HL-60/S4 (cell line): ENCODE results near the gene SLX1B.
"Not testable (repeated sequence)": the region's sequence is repeated elsewhere in the genome, so short reads cannot be mapped to it uniquely, and the experiment has no call there.

Source experiments
- in situ Hi-C: fragments of 300-500 bp; cut with MboI; formaldehyde crosslinking; loops from 2 replicates; pipeline ENCODE4 v1.14.3; 2022; ENCODE audit warnings: low sequenced_read_pairs

The SLX1B gene

GRCh38 chr16:29454269-29454668 lies at the start of gene SLX1B, which contains the start of gene BOLA2:
Gene SLX1B, plus strand, starts transcription at chr16:29454533.
Gene BOLA2, minus strand, starts transcription at chr16:29454351. Its CDS starts 98 bp downstream, at chr16:29454253.
- in situ Hi-C loops: not testable (repeated sequence)

- in situ Hi-C loops: not testable (repeated sequence)
Observed at GRCh38 chr16:29405249-29405648, 49.1 kb upstream of the SLX1B start.

GRCh38 chr16:29423587-29423986 lies 30.7 kb upstream of the SLX1B start:
- in situ Hi-C loops: not testable (repeated sequence)

DNA sequence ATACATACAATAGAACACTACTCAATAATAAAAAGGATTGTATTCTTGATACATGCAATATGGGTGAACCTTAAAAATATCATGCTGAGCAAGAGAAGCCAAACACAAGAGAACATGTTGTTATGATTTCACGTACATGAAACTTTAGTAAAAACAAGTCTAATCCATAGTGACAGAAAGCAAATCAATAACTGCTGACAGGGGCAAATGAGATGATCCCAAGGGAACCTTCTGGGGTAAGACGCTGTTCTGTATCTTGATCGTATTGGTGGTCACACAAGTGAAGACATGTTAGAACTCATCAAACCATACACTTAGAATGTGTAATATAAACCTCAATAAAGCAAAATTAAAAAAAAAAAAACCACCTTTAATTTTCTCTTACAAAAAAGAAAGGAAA lies 28.9 kb upstream of the SLX1B start:
- in situ Hi-C loops: not testable (repeated sequence)

- in situ Hi-C loops: not testable (repeated sequence)
Observed at GRCh38 chr16:29453754-29454153, 579 bp upstream of the SLX1B start.

DNA sequence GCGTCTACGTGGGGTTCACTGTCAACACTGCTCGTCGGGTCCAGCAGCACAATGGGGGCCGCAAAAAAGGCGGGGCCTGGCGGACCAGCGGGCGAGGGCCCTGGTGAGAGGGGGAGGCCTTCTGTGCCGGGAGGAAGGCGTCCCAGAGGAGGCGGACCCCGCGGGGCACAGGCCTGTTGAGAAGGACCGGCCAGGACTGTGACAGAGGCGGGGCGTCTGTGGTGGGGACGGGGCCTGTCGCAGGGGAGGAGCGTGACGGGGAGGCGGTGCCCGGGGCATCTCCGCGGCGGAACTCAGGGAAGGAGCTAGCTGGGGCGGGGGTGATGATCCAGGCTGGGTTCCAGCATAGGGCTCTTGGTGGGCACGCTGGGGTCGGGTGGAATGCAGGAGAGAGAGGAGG lies 495 bp downstream of the SLX1B start:
- in situ Hi-C loops: not testable (repeated sequence)

DNA sequence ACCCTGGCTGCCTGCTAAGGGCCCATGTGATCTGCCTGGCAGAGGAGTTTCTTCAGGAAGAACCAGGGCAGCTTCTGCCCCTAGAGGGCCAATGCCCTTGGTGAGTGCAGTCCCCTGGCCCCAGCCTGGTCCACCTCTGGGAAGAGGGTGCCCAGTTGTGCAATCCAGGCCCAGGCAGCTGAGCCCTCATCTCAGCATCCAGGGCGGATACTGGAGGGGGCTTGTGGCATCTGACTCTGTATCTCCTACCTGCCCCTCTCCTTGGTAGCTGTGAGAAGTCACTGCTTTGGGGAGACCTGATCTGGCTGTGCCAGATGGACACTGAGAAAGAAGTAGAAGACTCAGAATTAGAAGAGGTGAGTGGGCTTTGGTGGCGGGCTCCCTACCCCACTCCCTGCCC lies 3.3 kb downstream of the SLX1B start:
- in situ Hi-C loops: not testable (repeated sequence)

DNA sequence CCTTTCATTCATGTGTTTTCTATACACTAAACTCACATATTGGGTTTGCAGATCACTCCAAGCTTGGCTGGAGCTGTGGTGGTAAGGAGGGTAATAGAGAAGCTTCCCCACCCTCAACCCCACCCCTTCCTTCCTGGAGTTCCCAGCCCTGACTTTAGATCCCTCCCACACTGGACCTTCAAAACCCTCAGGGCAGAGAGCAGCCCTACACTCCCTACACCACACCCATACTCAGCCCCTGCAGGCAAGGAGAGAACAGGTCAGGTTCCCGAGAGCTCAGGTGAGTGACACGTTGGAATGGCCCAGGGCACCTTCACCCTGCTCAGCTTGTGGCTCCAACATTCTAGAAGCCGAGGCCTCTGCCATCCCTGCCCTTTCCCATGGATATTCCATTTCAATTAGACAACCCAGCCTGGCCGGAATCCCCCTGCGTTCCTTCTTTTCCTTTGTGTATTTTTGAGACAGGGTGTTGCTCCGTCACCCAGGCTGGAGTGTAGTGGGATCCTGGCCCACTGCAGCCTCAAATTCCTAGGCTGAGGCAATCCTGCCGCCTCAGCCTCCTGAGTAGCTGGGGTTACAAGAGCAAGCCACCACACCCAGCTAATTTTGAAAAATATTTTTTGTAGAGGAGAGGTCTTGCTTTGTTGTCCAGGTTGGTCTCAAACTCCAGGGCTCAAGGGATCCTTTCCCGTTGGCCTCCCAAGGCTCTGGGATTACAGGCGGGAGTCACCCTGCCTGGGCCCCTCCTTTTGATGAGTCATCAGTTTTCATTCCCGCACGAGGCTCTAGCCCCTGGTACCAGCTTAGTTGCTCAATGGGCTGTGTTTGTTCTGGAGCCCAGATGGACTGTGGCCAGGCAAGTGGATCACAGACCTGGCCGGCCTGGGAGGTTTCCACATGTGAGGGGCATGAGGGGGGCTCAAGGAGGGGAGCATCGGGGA lies 5.6 kb downstream of the SLX1B start, which contains the start of gene SULT1A4:
Gene SULT1A4 (plus strand): TSS at position 208 of the 941 bp plus-strand sequence. CDS start 1,473 bp downstream, outside the sequence.
- in situ Hi-C loops: not testable (repeated sequence)

DNA sequence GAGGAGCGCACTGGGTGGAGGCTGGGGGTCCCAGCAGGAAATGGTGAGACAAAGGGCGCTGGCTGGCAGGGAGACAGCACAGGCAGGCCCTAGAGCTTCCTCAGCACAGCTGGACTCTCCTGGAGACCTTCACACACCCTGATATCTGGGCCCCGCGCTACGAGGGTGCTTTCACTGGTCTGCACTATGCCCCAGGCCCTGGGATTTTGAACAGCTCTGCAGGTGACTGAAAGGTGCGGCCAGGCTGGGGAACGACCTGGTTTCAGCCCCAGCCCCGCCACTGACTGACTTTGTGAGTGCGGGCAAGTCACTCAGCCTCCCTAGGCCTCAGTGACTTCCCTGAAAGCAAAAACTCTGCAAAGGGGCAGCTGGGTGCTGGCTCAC lies 6.3 kb downstream of the SLX1B start:
- in situ Hi-C loops: not testable (repeated sequence)

GRCh38 chr16:29465985-29466824 lies 11.9 kb downstream of the SLX1B start:
- in situ Hi-C loops: not testable (repeated sequence)

DNA sequence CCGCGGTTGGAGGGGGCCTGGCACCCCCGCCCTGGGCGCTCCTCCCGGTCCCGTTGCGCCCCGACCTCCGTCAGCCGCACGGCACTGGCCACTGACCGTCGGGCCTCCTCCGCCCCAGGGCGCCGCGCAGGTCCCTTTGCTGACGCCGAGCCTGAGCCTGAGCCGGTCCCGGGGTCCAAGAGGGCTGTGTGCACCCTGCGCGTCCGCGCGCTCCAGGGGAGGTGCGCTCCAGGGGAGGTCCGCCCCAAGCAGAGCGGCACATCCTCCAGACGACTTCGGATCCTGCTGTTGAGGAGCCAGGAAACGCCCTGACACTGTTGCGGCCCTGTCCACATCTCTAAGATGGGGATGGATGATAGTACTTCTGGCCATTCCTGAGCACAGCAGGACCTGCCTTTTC lies 12.6 kb downstream of the SLX1B start:
- in situ Hi-C loops: not testable (repeated sequence)

- in situ Hi-C loops: not testable (repeated sequence)
Observed at GRCh38 chr16:29467654-29468366, 13.5 kb downstream of the SLX1B start.

DNA sequence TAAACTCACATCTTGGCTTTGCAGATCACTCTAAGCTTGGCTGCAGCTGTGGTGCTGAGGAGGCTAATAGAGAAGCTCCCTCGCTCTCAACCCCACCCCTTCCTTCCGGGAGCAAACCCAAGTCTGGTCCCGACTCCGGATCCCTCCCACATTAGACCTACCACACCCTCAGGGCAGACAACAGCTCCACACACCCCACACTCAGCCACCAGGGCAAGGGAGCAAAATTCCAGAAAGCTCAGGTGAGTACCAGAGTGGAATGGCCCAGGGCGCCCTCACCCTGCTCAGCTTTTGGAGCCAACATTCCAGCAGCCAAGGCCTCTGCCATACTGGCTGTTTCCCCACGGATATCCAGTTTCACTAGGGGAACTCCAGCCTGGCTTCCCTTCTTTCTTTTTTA lies 15.3 kb downstream of the SLX1B start:
- in situ Hi-C loops: not testable (repeated sequence)

DNA sequence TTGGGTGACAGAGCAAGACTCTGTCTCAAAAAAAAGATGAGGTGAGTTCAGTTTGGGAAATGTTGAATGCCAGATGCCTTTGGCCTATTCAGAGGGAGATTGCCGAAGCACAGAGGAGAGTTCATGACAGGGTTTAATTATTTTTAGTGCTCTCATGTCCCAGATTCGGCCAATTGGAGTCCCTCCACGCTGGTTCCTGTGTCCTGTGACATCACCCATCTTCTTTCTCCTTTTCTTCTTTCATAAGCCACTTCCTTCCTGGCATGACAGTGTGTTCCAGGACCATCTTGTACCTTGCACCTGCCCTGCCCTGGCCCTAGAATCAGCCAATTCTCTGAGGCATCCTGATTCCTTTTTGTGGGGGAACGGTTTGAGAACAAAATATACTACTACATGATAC lies 17.7 kb downstream of the SLX1B start:
- in situ Hi-C loops: not testable (repeated sequence)

DNA sequence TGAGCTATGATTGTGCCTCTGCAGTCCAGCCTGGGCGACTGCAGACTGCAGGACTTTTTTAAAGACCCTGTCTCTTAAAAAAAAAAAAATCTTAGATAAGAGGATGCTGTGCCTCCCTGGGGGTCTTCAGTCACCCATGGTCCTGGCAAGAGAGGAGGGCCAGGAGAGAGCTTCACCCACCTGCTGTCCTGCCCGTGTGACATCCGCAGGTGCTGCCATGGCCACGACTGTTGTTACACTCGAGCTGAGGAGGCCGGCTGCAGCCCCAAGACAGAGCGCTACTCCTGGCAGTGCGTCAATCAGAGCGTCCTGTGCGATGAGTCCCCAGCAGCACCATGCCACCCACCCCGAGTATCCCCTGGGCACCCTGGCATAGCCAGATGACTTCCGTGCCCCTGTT lies 27.9 kb downstream of the SLX1B start:
- in situ Hi-C loops: not testable (repeated sequence)

GRCh38 chr16:29506308-29506707 lies 52.0 kb downstream of the SLX1B start, which contains the start of gene NPIPB12:
Gene NPIPB12, minus strand, starts transcription at chr16:29506408.
- in situ Hi-C loops: not testable (repeated sequence)
